Thyroid gland (tissue), 4 donors: ENCODE data around the gene H2BK1. TPM values are rescaled to one million over a fixed set of nuclear protein-coding genes. Genes with fewer than 3 reads are reported as not detected.

Source experiments
- DNase-seq, 2 donors: peaks; one replicate each; pipeline ENCODE4 v3.0.0-alpha.2; 2019
- H3K27ac ChIP-seq, 3 donors: fragments of 200-600 bp; sonication (generic); 1 replicate in 2 of 3; 2 replicates in 1 of 3; pipeline ENCODE4 v1.5.1; 2016 to 2019; ENCODE audit warnings: mild to moderate bottlenecking in 1 of 3, moderate library complexity in 1 of 3
- H3K27me3 ChIP-seq: fragments of 200-600 bp; sonication (generic); one replicate; pipeline ENCODE4 v1.5.1; 2019
- H3K36me3 ChIP-seq, 2 donors: fragments of 200-600 bp; sonication (generic); one replicate each; pipeline ENCODE4 v1.5.1; 2016 to 2019
- H3K4me1 ChIP-seq, 2 donors: fragments of 200-600 bp; sonication (generic); one replicate each; pipeline ENCODE4 v1.5.1; 2017 to 2019
- H3K4me3 ChIP-seq, 3 donors: fragments of 200-600 bp; sonication (generic); replicated peaks in 1 of 3; 1 replicate in 2 of 3; 2 replicates in 1 of 3; pipeline ENCODE4 v1.5.1; 2016; ENCODE audit warnings: mild to moderate bottlenecking in 1 of 3
- H3K9me3 ChIP-seq: fragments of 200-600 bp; sonication (generic); one replicate; pipeline ENCODE4 v1.5.1; 2017
- CTCF ChIP-seq, 6 experiments: fragments of 200-600 bp in 3 of 6; fragments of 450-650 bp in 3 of 6; sonication (generic) in 3 of 6; IDR thresholded peaks; one replicate each; pipeline ENCODE4 v1.5.1; 2016 to 2019; ENCODE audit warnings: antibody characterized with exemption in 6 of 6, mild to moderate bottlenecking in 2 of 6, inconsistent platforms in 1 of 6, moderate library complexity in 1 of 6
- POLR2A ChIP-seq, 2 donors: fragments of 450-650 bp; IDR thresholded peaks; one replicate each; pipeline ENCODE4 v1.6.1; 2017; ENCODE audit warnings: antibody characterized with exemption in 2 of 2, mild to moderate bottlenecking in 2 of 2, moderate library complexity in 1 of 2
- WGBS, 2 donors: methylation state at CpG; one replicate each; pipeline ENCODE4 v1.1.5; 2017; 5-methylcytosine and 5-hydroxymethylcytosine counted together
- intact Hi-C: fragments of 100-400 bp; cut with DNase I; formaldehyde crosslinking; loops from one replicate; pipeline ENCODE4 v1.15.1; 2023
- total RNA-seq, 4 donors: library from RNA; depleted of rRNA; stranded (reverse); fragments of >200 nt; gene quantifications; one replicate each; pipeline ENCODE4 v1.2.3, GENCODE V29; 2016

The H2BK1 gene
- total RNA-seq, 4 donors from 2014 or later = not detected

DNA sequence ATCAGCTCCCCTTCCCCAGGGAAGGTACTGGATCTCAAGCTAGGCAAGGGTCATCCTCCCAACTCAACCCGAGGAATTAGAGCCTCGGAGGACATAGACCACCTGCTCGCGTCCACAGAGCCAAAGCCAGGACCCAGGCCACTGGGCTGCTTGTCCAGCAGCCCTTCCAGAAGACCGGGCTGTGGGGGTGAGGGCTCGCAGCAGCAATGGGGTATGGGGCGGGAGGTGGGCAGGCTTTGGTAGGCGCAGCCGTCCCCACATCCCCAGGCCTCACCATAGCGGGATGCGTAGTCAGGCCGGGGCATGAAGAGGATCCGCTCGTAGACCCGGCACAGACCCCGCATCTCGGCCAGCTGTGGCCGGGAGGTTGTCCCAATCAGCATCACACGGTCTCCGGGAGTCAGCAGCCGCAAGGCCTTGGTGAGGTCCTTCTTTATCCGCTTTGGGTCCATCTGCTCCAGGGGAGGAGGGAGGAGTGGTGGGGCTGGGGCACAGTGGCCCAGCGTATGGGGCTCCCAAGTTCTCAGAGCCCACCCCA, 18.2 kb downstream of the H2BK1 start:
- TF ChIP-seq POLR2A (IDR thresholded peaks at IDR 0.05) (no peak), CTCF (IDR thresholded peaks at IDR 0.05) (no peak)
- intact Hi-C loops = no loop called here
- WGBS, 2 donors = 93 to 97% methylated on average over 7 to 22 of the region's 23 CpGs
- Histone ChIP-seq H3K27ac (no peak overlapping the region), H3K4me3 (no peak overlapping the region), H3K27me3 (no peaks in the 10 kb centered on the region), H3K9me3 (no peaks in the 10 kb centered on the region), H3K36me3 (no peaks in the 10 kb centered on the region), H3K4me1 (no peaks in the 10 kb centered on the region)
- no peak for DNase-seq

GRCh38 chr7:151191544-151191943, 18.7 kb downstream of the H2BK1 start:
- Histone ChIP-seq H3K9me3 (no peaks in the 10 kb centered on the region), H3K27ac (no peak overlapping the region), H3K4me3 (no peak overlapping the region), H3K36me3 (no peaks in the 10 kb centered on the region), H3K27me3 (no peaks in the 10 kb centered on the region), H3K4me1 (no peaks in the 10 kb centered on the region)
- WGBS, 2 donors = 77 to 85% methylated on average over 12 of the region's 12 CpGs
- intact Hi-C loops = no loop called here
- no peak for TF ChIP-seq CTCF (IDR thresholded peaks at IDR 0.05)
- DNase-seq = no peak

GRCh38 chr7:151189038-151189437, 21.2 kb downstream of the H2BK1 start:
- intact Hi-C loops = no loop called here
- Histone ChIP-seq H3K27ac (no peak overlapping the region), H3K4me3 (no peak overlapping the region), H3K9me3 (no peaks in the 10 kb centered on the region), H3K36me3 (no peaks in the 10 kb centered on the region), H3K4me1 (no peaks in the 10 kb centered on the region), H3K27me3 (no peaks in the 10 kb centered on the region)
- no peak for TF ChIP-seq CTCF (IDR thresholded peaks at IDR 0.05)
- TF ChIP-seq POLR2A (IDR thresholded peaks at IDR 0.05) = no peak
- 80 to 89% methylated on average over 4 of the region's 4 CpGs for WGBS, 2 donors
- DNase-seq = no peak

DNA sequence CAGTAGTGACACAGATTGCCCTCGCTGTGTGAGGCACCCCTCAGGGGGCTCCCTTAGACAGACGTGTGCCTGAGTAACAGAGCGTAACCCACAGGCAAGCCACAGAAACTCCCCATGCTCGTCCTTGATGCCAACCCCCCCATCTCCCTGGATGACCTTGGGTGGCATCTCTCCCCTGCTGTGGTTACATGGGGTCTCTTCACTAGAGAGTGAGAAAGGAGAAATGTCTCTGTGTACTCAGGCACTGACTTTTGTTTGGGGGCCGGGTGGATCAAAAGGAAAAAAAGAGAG, 22.1 kb downstream of the H2BK1 start:
- WGBS, 2 donors = 65 to 73% methylated on average over 5 of the region's 5 CpGs
- Histone ChIP-seq H3K36me3 (no peaks in the 10 kb centered on the region), H3K27me3 (no peaks in the 10 kb centered on the region), H3K4me3 (no peak overlapping the region), H3K27ac (no peak overlapping the region), H3K9me3 (no peaks in the 10 kb centered on the region), H3K4me1 (no peaks in the 10 kb centered on the region)
- TF ChIP-seq POLR2A (IDR thresholded peaks at IDR 0.05) (no peak), CTCF (IDR thresholded peaks at IDR 0.05) (no peak)
- intact Hi-C loops = no loop called here
- no peak for DNase-seq

GRCh38 chr7:151187409-151188251, 22.7 kb downstream of the H2BK1 start:
- no peak overlapping the region for H3K27ac ChIP-seq
- no peak overlapping the region for H3K4me3 ChIP-seq
- H3K9me3 ChIP-seq = no peaks in the 10 kb centered on the region
- H3K4me1 ChIP-seq = no peaks in the 10 kb centered on the region
- no peaks in the 10 kb centered on the region for H3K36me3 ChIP-seq
- intact Hi-C loops = no loop called here
- 80 to 94% methylated on average over 11 to 17 of the region's 22 CpGs for WGBS, 2 donors
- no peak for DNase-seq
- TF ChIP-seq CTCF (IDR thresholded peaks at IDR 0.05) = no peak
- H3K27me3 ChIP-seq = no peaks in the 10 kb centered on the region
